Astrocyte (in vitro differentiated cells and primary cell): ENCODE data around the gene PTAFR.

Experiments
- EZH2 ChIP-seq: IDR thresholded peaks from 2 replicates; pipeline ENCODE4 v1.6.1; 2012; ENCODE audit warnings: mild to moderate bottlenecking, low read length, inconsistent platforms; ENCODE audit not compliant: insufficient read depth
- TF ChIP-seq, protein P1 (sequence below): IDR thresholded peaks from 2 replicates; pipeline ENCODE4 v1.5.1; 2011; ENCODE audit warnings: low read depth, mild to moderate bottlenecking, inconsistent platforms, low read length, moderate library complexity; ENCODE audit not compliant: insufficient read depth

DNA sequence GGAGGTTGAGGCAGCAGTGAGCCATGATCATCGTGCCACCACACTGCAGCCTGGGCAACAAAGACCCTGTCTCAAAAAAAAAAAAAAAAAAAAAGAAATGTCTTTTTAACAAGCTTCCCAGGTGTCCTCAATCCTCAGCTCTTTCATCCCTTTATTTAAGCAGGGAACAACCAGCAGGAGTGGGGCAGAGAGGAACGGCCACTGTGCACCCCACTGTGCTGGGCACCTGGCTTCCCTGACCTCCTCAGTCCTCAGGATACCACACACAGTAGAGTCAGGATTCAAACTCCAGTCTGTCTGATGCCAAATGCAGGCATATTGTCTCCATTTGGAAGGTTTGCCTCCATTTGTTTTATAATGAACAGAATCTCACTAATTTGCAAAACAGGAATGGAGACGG is 19.8 kb upstream of the PTAFR start:
- TF ChIP-seq EZH2: no peak
- TF ChIP-seq, protein P1, sequence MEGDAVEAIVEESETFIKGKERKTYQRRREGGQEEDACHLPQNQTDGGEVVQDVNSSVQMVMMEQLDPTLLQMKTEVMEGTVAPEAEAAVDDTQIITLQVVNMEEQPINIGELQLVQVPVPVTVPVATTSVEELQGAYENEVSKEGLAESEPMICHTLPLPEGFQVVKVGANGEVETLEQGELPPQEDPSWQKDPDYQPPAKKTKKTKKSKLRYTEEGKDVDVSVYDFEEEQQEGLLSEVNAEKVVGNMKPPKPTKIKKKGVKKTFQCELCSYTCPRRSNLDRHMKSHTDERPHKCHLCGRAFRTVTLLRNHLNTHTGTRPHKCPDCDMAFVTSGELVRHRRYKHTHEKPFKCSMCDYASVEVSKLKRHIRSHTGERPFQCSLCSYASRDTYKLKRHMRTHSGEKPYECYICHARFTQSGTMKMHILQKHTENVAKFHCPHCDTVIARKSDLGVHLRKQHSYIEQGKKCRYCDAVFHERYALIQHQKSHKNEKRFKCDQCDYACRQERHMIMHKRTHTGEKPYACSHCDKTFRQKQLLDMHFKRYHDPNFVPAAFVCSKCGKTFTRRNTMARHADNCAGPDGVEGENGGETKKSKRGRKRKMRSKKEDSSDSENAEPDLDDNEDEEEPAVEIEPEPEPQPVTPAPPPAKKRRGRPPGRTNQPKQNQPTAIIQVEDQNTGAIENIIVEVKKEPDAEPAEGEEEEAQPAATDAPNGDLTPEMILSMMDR: no peak
